SU-DHL-6 (cell line): ENCODE data around the gene RAB9A.

Source experiments
- H2AFZ ChIP-seq: fragments of 200-600 bp; sonication (generic); 2 replicates; pipeline ENCODE4 v1.6.1; 2014; ENCODE audit warnings: low read depth, mild to moderate bottlenecking, moderate library complexity, mixed read lengths, antibody characterized with exemption, low read length; ENCODE audit not compliant: severe bottlenecking
- H3F3A ChIP-seq: fragments of 200-600 bp; shearing (Covaris generic); 2 replicates; pipeline ENCODE4 v1.6.0; 2016; ENCODE audit warnings: antibody characterized with exemption, mild to moderate bottlenecking; ENCODE audit not compliant: insufficient read depth
- H3K27ac ChIP-seq: fragments of 200-600 bp; sonication (generic); 2 replicates; pipeline ENCODE4 v1.5.1; 2016; ENCODE audit warnings: low read depth, mild to moderate bottlenecking, low read length, moderate library complexity, mixed read lengths
- H3K27me3 ChIP-seq: fragments of 200-600 bp; sonication (generic), shearing (Covaris generic); 2 replicates; pipeline ENCODE4 v1.6.0; 2014; ENCODE audit warnings: mild to moderate bottlenecking, low read length
- H3K36me3 ChIP-seq: fragments of 200-600 bp; sonication (generic); 2 replicates; pipeline ENCODE4 v1.6.1; 2014; ENCODE audit warnings: mild to moderate bottlenecking, low read length, mixed read lengths
- H3K4me2 ChIP-seq: fragments of 300-600, 200-600 bp; shearing (Covaris generic), sonication (generic); 2 replicates; pipeline ENCODE4 v1.6.0; 2014; ENCODE audit warnings: low read length, low read depth, mild to moderate bottlenecking; ENCODE audit not compliant: poor library complexity, severe bottlenecking
- H3K4me3 ChIP-seq: fragments of 200-600 bp; sonication (generic); 2 replicates; pipeline ENCODE4 v1.5.1; 2014; ENCODE audit warnings: antibody characterized with exemption, low read length, mild to moderate bottlenecking, mixed read lengths; ENCODE audit not compliant: insufficient read depth, poor library complexity, severe bottlenecking
- H3K79me2 ChIP-seq: fragments of 200-600 bp; sonication (generic); 2 replicates; pipeline ENCODE4 v1.6.1; 2014; ENCODE audit warnings: mild to moderate bottlenecking, low read length, moderate library complexity; ENCODE audit not compliant: insufficient read depth
- H3K9ac ChIP-seq: fragments of 200-600 bp; sonication (generic); 2 replicates; pipeline ENCODE4 v1.7.0; 2014; ENCODE audit warnings: mild to moderate bottlenecking, low read length
- H3K9me2 ChIP-seq: fragments of 200-600 bp; sonication (generic); replicated peaks from 2 replicates; pipeline ENCODE4 v1.6.1; 2014; ENCODE audit warnings: low read length; ENCODE audit not compliant: insufficient read depth
- H3K9me3 ChIP-seq: fragments of 200-600 bp; sonication (generic); 2 replicates; pipeline ENCODE4 v1.6.1; 2014; ENCODE audit warnings: low read length, mixed read lengths; ENCODE audit not compliant: insufficient read depth
- H4K20me1 ChIP-seq: fragments of 200-600 bp; sonication (generic); 2 replicates; pipeline ENCODE4 v1.6.1; 2014; ENCODE audit warnings: low read depth, mild to moderate bottlenecking, antibody characterized with exemption, low read length, moderate library complexity, mixed read lengths
- EZH2phosphoT487 ChIP-seq: fragments of 200-600 bp; sonication (generic), shearing (Covaris generic); conservative IDR thresholded peaks from 2 replicates; pipeline ENCODE4 v1.6.1; 2018; ENCODE audit warnings: mild to moderate bottlenecking, antibody characterized with exemption, low read length, moderate library complexity, mixed read lengths
- TF ChIP-seq, protein P1 (sequence below): fragments of 200-600 bp; sonication (generic); IDR thresholded peaks from one replicate; pipeline ENCODE4 v1.5.1; 2017; ENCODE audit warnings: antibody characterized with exemption, mild to moderate bottlenecking, low read length, moderate library complexity; ENCODE audit not compliant: insufficient read depth, poor library complexity, severe bottlenecking

RAB9A gene

GRCh38 chrX:13700380-13700779 is 11.5 kb downstream of the RAB9A start:
- H3K27ac ChIP-seq: no peak overlapping the region
- H3K9me2 ChIP-seq: no peaks in the 10 kb centered on the region
- H2AFZ ChIP-seq: no peak overlapping the region
- no peaks in the 10 kb centered on the region for H3K27me3 ChIP-seq
- TF ChIP-seq EZH2phosphoT487: no peak
- TF ChIP-seq, protein P1, sequence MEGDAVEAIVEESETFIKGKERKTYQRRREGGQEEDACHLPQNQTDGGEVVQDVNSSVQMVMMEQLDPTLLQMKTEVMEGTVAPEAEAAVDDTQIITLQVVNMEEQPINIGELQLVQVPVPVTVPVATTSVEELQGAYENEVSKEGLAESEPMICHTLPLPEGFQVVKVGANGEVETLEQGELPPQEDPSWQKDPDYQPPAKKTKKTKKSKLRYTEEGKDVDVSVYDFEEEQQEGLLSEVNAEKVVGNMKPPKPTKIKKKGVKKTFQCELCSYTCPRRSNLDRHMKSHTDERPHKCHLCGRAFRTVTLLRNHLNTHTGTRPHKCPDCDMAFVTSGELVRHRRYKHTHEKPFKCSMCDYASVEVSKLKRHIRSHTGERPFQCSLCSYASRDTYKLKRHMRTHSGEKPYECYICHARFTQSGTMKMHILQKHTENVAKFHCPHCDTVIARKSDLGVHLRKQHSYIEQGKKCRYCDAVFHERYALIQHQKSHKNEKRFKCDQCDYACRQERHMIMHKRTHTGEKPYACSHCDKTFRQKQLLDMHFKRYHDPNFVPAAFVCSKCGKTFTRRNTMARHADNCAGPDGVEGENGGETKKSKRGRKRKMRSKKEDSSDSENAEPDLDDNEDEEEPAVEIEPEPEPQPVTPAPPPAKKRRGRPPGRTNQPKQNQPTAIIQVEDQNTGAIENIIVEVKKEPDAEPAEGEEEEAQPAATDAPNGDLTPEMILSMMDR: no peak
- no peak overlapping the region for H3K4me2 ChIP-seq
- no peaks in the 10 kb centered on the region for H3F3A ChIP-seq
- H3K9ac ChIP-seq: no peak overlapping the region
- H4K20me1 ChIP-seq: no peaks in the 10 kb centered on the region
- no peaks in the 10 kb centered on the region for H3K79me2 ChIP-seq
- H3K36me3 ChIP-seq: no peaks in the 10 kb centered on the region
- no peaks in the 10 kb centered on the region for H3K9me3 ChIP-seq
- H3K4me3 ChIP-seq: no peak overlapping the region

DNA sequence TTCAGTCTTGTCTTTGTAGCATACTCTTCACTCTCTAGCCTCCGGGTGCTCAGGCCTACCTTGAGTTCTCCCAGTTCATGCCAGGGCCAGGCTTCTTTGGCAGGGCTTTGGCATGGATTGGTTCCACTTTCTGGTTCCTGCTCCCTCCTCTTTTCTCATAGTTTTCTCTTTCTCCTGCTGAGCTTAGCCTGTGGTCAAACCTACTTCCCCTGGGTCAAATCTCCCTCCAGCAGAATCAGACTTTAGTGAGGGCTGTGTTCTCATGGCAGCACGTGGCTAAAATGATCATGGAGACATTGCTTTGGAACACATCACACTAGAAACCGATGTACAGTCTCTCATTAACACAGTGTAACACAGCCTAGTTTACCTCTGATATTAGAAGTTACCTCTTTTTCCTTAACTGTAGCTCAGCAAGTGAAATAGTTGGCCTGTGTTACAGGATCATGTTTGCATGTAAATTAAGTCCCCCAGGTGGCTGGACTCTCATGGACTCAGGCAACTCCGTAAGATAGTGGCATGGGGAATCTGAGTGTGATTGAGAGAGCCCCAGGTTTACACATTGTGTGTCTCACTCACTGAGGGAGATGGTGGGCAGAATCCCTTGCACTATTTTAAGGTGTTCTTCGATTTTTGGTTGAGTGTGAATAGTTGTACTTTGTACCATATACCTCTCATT is 13.3 kb downstream of the RAB9A start:
- no peaks in the 10 kb centered on the region for H3K79me2 ChIP-seq
- no peak overlapping the region for H3K27ac ChIP-seq
- no peaks in the 10 kb centered on the region for H3K36me3 ChIP-seq
- TF ChIP-seq, protein P1: no peak
- no peak for TF ChIP-seq EZH2phosphoT487
- H3K27me3 ChIP-seq: no peaks in the 10 kb centered on the region
- no peak overlapping the region for H2AFZ ChIP-seq
- H3K9me3 ChIP-seq: no peaks in the 10 kb centered on the region
- no peak overlapping the region for H3K9ac ChIP-seq
- no peaks in the 10 kb centered on the region for H4K20me1 ChIP-seq
- H3K4me3 ChIP-seq: no peak overlapping the region
- no peaks in the 10 kb centered on the region for H3F3A ChIP-seq
- no peak overlapping the region for H3K4me2 ChIP-seq
- no peaks in the 10 kb centered on the region for H3K9me2 ChIP-seq

GRCh38 chrX:13703135-13703534 is 14.2 kb downstream of the RAB9A start:
- no peaks in the 10 kb centered on the region for H3K36me3 ChIP-seq
- no peak overlapping the region for H3K27ac ChIP-seq
- no peaks in the 10 kb centered on the region for H4K20me1 ChIP-seq
- no peaks in the 10 kb centered on the region for H3K9me2 ChIP-seq
- TF ChIP-seq, protein P1: no peak
- TF ChIP-seq EZH2phosphoT487: no peak
- no peak overlapping the region for H3K9ac ChIP-seq
- H3K4me3 ChIP-seq: no peak overlapping the region
- no peak overlapping the region for H3K4me2 ChIP-seq
- H3F3A ChIP-seq: no peaks in the 10 kb centered on the region
- no peaks in the 10 kb centered on the region for H3K27me3 ChIP-seq
- H3K9me3 ChIP-seq: no peaks in the 10 kb centered on the region
- H2AFZ ChIP-seq: no peak overlapping the region
- no peaks in the 10 kb centered on the region for H3K79me2 ChIP-seq
